Adrenal gland (tissue), 5 donors: ENCODE results near the gene UPK2.

ENCODE experiments used
- POLR2A ChIP-seq, 2 donors: fragments of 450-650 bp; IDR thresholded peaks; one replicate each; pipeline ENCODE4 v1.6.1; 2017; ENCODE audit warnings: antibody characterized with exemption in 2 of 2, mild to moderate bottlenecking in 2 of 2, moderate library complexity in 1 of 2
- TF ChIP-seq, protein P1 (sequence below), 6 experiments: fragments of 450-650 bp in 4 of 6; fragments of 200-600 bp in 2 of 6; sonication (generic) in 1 of 6; IDR thresholded peaks; 1 replicate in 5 of 6; 2 replicates in 1 of 6; pipeline versions ENCODE4 v1.5.1 to v1.8.0; 2016 to 2021; ENCODE audit warnings: antibody characterized with exemption in 6 of 6, mild to moderate bottlenecking in 2 of 6, moderate library complexity in 1 of 6
- donor health status: DM: no; HTN: no; CAD: no.

DNA sequence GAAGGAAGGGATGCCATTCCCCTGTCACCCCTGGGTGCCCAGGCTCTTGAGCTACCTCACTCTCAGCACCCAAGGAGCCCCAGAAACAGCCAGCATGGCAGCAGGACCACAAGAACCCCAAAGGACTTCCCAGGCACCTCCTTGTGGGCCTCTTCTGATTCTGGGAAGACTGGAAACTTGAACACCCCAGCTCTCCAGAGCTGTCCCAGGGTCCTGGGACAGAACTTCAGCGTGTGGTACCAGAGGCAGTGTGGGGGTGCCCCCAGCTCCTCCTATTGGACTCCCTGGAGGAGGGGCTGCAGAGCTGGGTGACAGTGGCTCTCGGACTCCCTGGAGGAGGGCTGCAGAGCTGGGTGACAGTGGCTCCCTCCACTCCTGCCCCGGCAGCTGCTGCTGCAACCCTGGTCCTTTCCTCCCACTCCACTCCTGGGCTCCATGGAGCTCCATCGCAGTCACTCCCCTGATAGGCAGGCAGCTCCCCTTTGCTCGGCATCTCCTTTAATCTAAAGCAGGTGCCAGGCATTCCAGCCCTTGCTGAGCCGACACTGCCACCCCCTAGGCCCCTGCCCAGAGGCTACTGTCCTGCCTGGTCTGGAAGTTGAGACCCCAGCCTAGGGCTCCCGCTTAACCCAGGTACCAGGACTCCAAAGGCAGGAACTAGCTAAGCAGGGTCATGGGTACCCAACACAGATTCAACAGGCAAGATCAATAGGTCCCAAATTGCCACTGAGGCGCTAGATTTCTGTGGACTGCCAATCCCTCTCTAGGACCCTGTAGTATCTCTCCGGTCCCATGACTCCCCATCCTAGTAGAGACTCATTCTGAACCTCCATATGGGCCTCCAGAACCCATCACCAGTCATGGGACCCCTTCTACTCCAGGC lies 33.1 kb upstream of the UPK2 start:
- TF ChIP-seq, protein P1, sequence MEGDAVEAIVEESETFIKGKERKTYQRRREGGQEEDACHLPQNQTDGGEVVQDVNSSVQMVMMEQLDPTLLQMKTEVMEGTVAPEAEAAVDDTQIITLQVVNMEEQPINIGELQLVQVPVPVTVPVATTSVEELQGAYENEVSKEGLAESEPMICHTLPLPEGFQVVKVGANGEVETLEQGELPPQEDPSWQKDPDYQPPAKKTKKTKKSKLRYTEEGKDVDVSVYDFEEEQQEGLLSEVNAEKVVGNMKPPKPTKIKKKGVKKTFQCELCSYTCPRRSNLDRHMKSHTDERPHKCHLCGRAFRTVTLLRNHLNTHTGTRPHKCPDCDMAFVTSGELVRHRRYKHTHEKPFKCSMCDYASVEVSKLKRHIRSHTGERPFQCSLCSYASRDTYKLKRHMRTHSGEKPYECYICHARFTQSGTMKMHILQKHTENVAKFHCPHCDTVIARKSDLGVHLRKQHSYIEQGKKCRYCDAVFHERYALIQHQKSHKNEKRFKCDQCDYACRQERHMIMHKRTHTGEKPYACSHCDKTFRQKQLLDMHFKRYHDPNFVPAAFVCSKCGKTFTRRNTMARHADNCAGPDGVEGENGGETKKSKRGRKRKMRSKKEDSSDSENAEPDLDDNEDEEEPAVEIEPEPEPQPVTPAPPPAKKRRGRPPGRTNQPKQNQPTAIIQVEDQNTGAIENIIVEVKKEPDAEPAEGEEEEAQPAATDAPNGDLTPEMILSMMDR (IDR thresholded peaks at IDR 0.05), result no peak
- TF ChIP-seq POLR2A (IDR thresholded peaks at IDR 0.05), result no peak
